H9 (cell line): ENCODE results near the gene TGDS. TPM values are rescaled to one million over a fixed set of nuclear protein-coding genes. Genes with fewer than 3 reads are reported as not detected.

Experiments used
- DNase-seq: peaks from one replicate; pipeline ENCODE4 v3.0.0-alpha.2; 2017
- H2AFZ ChIP-seq: one replicate; pipeline ENCODE4 v1.6.1; 2013; ENCODE audit warnings: mild to moderate bottlenecking, low read length, control low read depth, moderate library complexity
- H2AK5ac ChIP-seq: 2 replicates; pipeline ENCODE4 v1.6.1; 2013; ENCODE audit warnings: low read length, control low read depth, mixed read lengths; ENCODE audit not compliant: insufficient read length
- H2BK120ac ChIP-seq: one replicate; pipeline ENCODE4 v1.6.1; 2013; ENCODE audit warnings: low read depth, mild to moderate bottlenecking, low read length, control low read depth, inconsistent platforms; ENCODE audit not compliant: poor library complexity, severe bottlenecking
- H2BK12ac ChIP-seq: 2 replicates; pipeline ENCODE4 v1.6.1; 2013; ENCODE audit warnings: low read length, control low read depth, mixed read lengths, low read depth; ENCODE audit not compliant: insufficient read length
- H2BK15ac ChIP-seq: 2 replicates; pipeline ENCODE4 v1.6.1; 2013; ENCODE audit warnings: low read depth, low read length, control low read depth
- H2BK20ac ChIP-seq: one replicate; pipeline ENCODE4 v1.6.1; 2013; ENCODE audit warnings: low read depth, mild to moderate bottlenecking, low read length, control low read depth, inconsistent platforms; ENCODE audit not compliant: poor library complexity, severe bottlenecking
- H2BK5ac ChIP-seq: 2 replicates; pipeline ENCODE4 v1.6.1; 2013; ENCODE audit warnings: low read length, control low read depth, mixed read lengths; ENCODE audit not compliant: insufficient read length
- H3K14ac ChIP-seq: 2 replicates; pipeline ENCODE4 v1.6.1; 2013; ENCODE audit warnings: low read length, control low read depth; ENCODE audit not compliant: insufficient read depth
- H3K18ac ChIP-seq: 2 replicates; pipeline ENCODE4 v1.6.1; 2013; ENCODE audit warnings: low read depth, mild to moderate bottlenecking, mixed read lengths, low read length, control low read depth; ENCODE audit not compliant: insufficient read length
- H3K23ac ChIP-seq: 2 replicates; pipeline ENCODE4 v1.6.1; 2013; ENCODE audit warnings: low read length, control low read depth, mixed read lengths, low read depth; ENCODE audit not compliant: insufficient read length
- H3K23me2 ChIP-seq: 2 replicates; pipeline ENCODE4 v1.6.1; 2013; ENCODE audit warnings: low read depth, mild to moderate bottlenecking, mixed read lengths, low read length, control low read depth; ENCODE audit not compliant: insufficient read length, poor library complexity, severe bottlenecking
- H3K27ac ChIP-seq: 2 replicates; pipeline ENCODE4 v1.5.1; 2013; ENCODE audit warnings: low read length, control low read depth, mixed read lengths, low read depth; ENCODE audit not compliant: insufficient read length
- H3K27me3 ChIP-seq: 2 replicates; pipeline ENCODE4 v1.6.1; 2013; ENCODE audit warnings: low read length, control low read depth, inconsistent platforms; ENCODE audit not compliant: insufficient read depth
- H3K4ac ChIP-seq: 2 replicates; pipeline ENCODE4 v1.6.1; 2013; ENCODE audit warnings: low read depth, mild to moderate bottlenecking, control low read depth, inconsistent platforms, low read length, moderate library complexity
- H3K4me1 ChIP-seq: 2 replicates; pipeline ENCODE4 v1.6.1; 2013; ENCODE audit warnings: low read length, control low read depth, inconsistent platforms; ENCODE audit not compliant: insufficient read depth
- H3K4me2 ChIP-seq: 2 replicates; pipeline ENCODE4 v1.6.1; 2013; ENCODE audit warnings: low read length, control low read depth, mixed read lengths; ENCODE audit not compliant: insufficient read length, insufficient read depth
- H3K56ac ChIP-seq: 2 replicates; pipeline ENCODE4 v1.6.1; 2013; ENCODE audit warnings: low read depth, mild to moderate bottlenecking, mixed read lengths, low read length, control low read depth; ENCODE audit not compliant: insufficient read length
- H3K79me1 ChIP-seq: 2 replicates; pipeline ENCODE4 v1.6.1; 2013; ENCODE audit warnings: low read depth, mild to moderate bottlenecking, moderate library complexity, low read length, control low read depth, inconsistent platforms; ENCODE audit not compliant: insufficient read depth, poor library complexity, severe bottlenecking
- H3K79me2 ChIP-seq: 2 replicates; pipeline ENCODE4 v1.6.1; 2013; ENCODE audit warnings: low read length, control low read depth, inconsistent platforms; ENCODE audit not compliant: insufficient read depth
- H3K9ac ChIP-seq: 2 replicates; pipeline ENCODE4 v1.6.1; 2013; ENCODE audit warnings: low read length, control low read depth, mixed read lengths; ENCODE audit not compliant: insufficient read length; ENCODE audit errors: extremely low read depth
- H3K9me3 ChIP-seq: one replicate; pipeline ENCODE4 v1.6.1; 2013; ENCODE audit warnings: low read depth, low read length, inconsistent platforms; ENCODE audit not compliant: control insufficient read depth
- H3T11ph ChIP-seq: one replicate; pipeline ENCODE4 v1.6.1; 2013; ENCODE audit warnings: mild to moderate bottlenecking, low read length, control low read depth, inconsistent platforms
- H4K20me1 ChIP-seq: one replicate; pipeline ENCODE4 v1.6.1; 2013; ENCODE audit not compliant: control insufficient read depth, insufficient read length, insufficient read depth
- H4K5ac ChIP-seq: 2 replicates; pipeline ENCODE4 v1.6.1; 2013; ENCODE audit warnings: low read depth, mild to moderate bottlenecking, mixed read lengths, low read length, control low read depth; ENCODE audit not compliant: insufficient read length
- H4K8ac ChIP-seq: replicated peaks from 2 replicates; pipeline ENCODE4 v1.6.1; 2013; ENCODE audit warnings: low read length, control low read depth, mixed read lengths, low read depth; ENCODE audit not compliant: insufficient read length
- H4K91ac ChIP-seq: 2 replicates; pipeline ENCODE4 v1.6.1; 2013; ENCODE audit warnings: low read depth, mild to moderate bottlenecking, moderate library complexity, mixed read lengths, low read length, control low read depth; ENCODE audit not compliant: insufficient read length
- H3K27ac Mint-ChIP-seq, 3 experiments: 2 replicates in 2 of 3; 3 replicates in 1 of 3; pipeline ENCODE4 v1.8.0; 2020 to 2021; ENCODE audit warnings: mixed read lengths in 3 of 3, mild to moderate bottlenecking in 1 of 3, moderate library complexity in 1 of 3
- H3K27me3 Mint-ChIP-seq: 2 replicates; pipeline ENCODE4 v1.8.0; 2021; ENCODE audit warnings: low read depth, mild to moderate bottlenecking, moderate library complexity, mixed read lengths
- H3K36me3 Mint-ChIP-seq, 3 experiments: 2 replicates in 2 of 3; 3 replicates in 1 of 3; pipeline ENCODE4 v1.8.0; 2020 to 2021; ENCODE audit warnings: low read depth in 3 of 3, mixed read lengths in 3 of 3; ENCODE audit not compliant: insufficient read depth in 1 of 3
- H3K4me1 Mint-ChIP-seq, 2 experiments: 2 replicates each; pipeline ENCODE4 v1.8.0; 2020; ENCODE audit warnings: mixed read lengths in 2 of 2
- H3K4me3 Mint-ChIP-seq, 2 experiments: 2 replicates in 1 of 2; 3 replicates in 1 of 2; pipeline ENCODE4 v1.8.0; 2020 to 2021; ENCODE audit warnings: mild to moderate bottlenecking in 2 of 2, mixed read lengths in 2 of 2, moderate library complexity in 1 of 2
- H3K9me3 Mint-ChIP-seq, 2 experiments: 2 replicates in 1 of 2; 3 replicates in 1 of 2; pipeline ENCODE4 v1.8.0; 2020; ENCODE audit warnings: mild to moderate bottlenecking in 2 of 2, mixed read lengths in 2 of 2, moderate library complexity in 1 of 2
- WGBS: extraction: QIAGEN DNeasy Blood & Tissue Kit; methylation state at CpG from one replicate; pipeline ENCODE4 v1.1.7; 2013; ENCODE audit warnings: missing lambda C conversion rate, low lambda C conversion rate, mixed read lengths; ENCODE audit not compliant: insufficient read length; ENCODE audit errors: extremely low coverage; 5-methylcytosine and 5-hydroxymethylcytosine counted together
- total RNA-seq: library from RNA; stranded (reverse); gene quantifications from 2 replicates; pipeline ENCODE4 v1.2.1, GENCODE V29; 2021
- TF ChIP-seq, protein P1 (sequence below): fragments of 200-600 bp; sonication (generic); conservative IDR thresholded peaks from 3 replicates; pipeline ENCODE4 v1.8.0; 2021; ENCODE audit warnings: antibody characterized with exemption, mild to moderate bottlenecking

Gene TGDS
- total RNA-seq, 1 experiment from 2014 or later: 13.9 TPM

DNA sequence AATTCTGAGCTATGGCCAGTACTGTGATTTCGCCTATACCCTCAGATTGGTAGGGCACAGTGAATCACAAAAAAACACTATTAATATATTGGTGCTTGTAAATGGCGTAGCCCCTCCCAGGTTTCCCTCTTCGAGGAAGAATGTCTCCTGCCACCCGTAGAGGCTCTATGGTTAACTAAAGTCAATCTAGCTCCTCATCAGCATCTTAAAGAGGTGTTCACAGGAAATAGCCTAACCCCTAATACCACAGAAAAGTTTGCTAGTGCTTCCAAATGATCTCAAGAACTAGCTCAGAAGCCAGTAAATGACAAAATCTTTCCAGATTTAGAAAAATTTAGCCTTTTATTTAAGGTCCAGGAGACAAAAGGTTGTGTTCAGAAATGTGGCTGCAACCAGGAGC lies 60.2 kb downstream of the TGDS start:
- H3K4me2 ChIP-seq: no peak overlapping the region
- no CpG with 5 or more reads among the region's 4 CpGs for WGBS

More for the DNA sequence above, 60.2 kb downstream of the TGDS start:
- DNase-seq: no peak
- Histone ChIP-seq H3K4ac (no peak overlapping the region), H4K20me1 (no peaks in the 10 kb centered on the region), H3K79me1 (no peaks in the 10 kb centered on the region), H3K23me2 (no peaks in the 10 kb centered on the region), H3K18ac (no peak overlapping the region), H3K27ac (no peak overlapping the region), H3K23ac (no peak overlapping the region), H2BK15ac (no peak overlapping the region), H4K91ac (no peak overlapping the region), H3K9me3 (no peaks in the 10 kb centered on the region), H4K8ac (no peak overlapping the region), H2BK20ac (no peak overlapping the region), H3T11ph (no peak overlapping the region), H2AK5ac (no peak overlapping the region), H3K14ac (no peak overlapping the region), H4K5ac (no peak overlapping the region), H3K79me2 (no peaks in the 10 kb centered on the region), H2BK120ac (no peak overlapping the region), H2BK5ac (no peak overlapping the region), H3K27me3 (no peaks in the 10 kb centered on the region), H3K4me1 (no peaks in the 10 kb centered on the region; the same call in 1 of the 2 replicates), H3K56ac (no peak overlapping the region), H3K9ac (no peak overlapping the region), H2AFZ (no peak overlapping the region), H2BK12ac (no peak overlapping the region)
- Mint-ChIP-seq H3K27me3 (no peaks in the 10 kb centered on the region), H3K27ac (no peak overlapping the region), H3K36me3 (no peaks in the 10 kb centered on the region; a peak in 2 of 7 replicates), H3K9me3 (peaks cover 0 to 4% of the 10 kb centered on the region in 2 experiments; a peak in 2 of 5 replicates), H3K4me3 (no peak overlapping the region), H3K4me1 (peaks cover 11 to 13% of the 10 kb centered on the region in 2 experiments)
- TF ChIP-seq, protein P1, sequence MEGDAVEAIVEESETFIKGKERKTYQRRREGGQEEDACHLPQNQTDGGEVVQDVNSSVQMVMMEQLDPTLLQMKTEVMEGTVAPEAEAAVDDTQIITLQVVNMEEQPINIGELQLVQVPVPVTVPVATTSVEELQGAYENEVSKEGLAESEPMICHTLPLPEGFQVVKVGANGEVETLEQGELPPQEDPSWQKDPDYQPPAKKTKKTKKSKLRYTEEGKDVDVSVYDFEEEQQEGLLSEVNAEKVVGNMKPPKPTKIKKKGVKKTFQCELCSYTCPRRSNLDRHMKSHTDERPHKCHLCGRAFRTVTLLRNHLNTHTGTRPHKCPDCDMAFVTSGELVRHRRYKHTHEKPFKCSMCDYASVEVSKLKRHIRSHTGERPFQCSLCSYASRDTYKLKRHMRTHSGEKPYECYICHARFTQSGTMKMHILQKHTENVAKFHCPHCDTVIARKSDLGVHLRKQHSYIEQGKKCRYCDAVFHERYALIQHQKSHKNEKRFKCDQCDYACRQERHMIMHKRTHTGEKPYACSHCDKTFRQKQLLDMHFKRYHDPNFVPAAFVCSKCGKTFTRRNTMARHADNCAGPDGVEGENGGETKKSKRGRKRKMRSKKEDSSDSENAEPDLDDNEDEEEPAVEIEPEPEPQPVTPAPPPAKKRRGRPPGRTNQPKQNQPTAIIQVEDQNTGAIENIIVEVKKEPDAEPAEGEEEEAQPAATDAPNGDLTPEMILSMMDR: no peak
